ENCODE data around the gene SELPLG.

DNA sequence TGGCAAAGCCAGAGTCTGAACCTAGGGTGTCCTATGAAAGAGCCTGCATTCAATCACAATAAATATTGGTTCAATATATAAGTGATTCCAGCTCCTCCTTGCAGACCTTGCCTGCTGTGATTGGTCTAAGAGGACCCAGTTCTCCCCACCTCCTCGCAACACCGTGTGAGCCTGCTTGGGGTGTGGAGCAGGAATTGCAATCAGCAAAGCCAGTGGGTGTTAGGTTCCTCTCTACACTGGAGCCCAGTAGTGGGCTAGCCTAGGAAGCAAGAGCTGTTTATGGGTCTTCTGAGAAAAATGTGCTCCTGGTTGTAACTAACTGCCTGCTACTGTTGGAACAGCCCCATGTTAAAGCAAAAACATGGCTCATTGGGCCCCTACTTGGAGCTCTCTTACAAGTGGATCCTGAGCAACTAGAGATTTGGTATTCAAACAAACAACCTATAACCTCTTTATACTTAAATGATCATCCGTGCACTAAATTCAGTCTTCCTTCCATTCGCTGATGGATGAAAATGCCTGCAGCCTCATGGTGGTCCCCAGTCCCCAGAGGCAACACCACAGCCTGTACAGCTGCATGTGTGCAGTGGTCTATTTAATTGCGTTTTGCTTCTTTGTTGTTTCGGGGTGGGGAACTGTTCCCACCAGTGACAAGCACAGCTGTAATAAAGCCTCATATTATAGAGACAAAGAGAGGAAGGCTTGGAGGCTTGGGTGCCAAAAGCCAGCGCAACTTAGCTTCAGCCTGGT, 3.7 kb upstream of the SELPLG start:
- TF ChIP-seq, protein P1, sequence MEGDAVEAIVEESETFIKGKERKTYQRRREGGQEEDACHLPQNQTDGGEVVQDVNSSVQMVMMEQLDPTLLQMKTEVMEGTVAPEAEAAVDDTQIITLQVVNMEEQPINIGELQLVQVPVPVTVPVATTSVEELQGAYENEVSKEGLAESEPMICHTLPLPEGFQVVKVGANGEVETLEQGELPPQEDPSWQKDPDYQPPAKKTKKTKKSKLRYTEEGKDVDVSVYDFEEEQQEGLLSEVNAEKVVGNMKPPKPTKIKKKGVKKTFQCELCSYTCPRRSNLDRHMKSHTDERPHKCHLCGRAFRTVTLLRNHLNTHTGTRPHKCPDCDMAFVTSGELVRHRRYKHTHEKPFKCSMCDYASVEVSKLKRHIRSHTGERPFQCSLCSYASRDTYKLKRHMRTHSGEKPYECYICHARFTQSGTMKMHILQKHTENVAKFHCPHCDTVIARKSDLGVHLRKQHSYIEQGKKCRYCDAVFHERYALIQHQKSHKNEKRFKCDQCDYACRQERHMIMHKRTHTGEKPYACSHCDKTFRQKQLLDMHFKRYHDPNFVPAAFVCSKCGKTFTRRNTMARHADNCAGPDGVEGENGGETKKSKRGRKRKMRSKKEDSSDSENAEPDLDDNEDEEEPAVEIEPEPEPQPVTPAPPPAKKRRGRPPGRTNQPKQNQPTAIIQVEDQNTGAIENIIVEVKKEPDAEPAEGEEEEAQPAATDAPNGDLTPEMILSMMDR (conservative IDR thresholded peaks at IDR 0.05; ENCODE audit: low read depth, low read length) = no peak
- TF ChIP-seq EZH2 (IDR thresholded peaks at IDR 0.05; ENCODE audit: borderline replicate concordance, low read depth, low read length, poor library complexity, severe bottlenecking) = no peak

Measured in A673 (cell line).